Measurements from ENCODE around the gene TRPM5. TPM values are rescaled to one million over a fixed set of nuclear protein-coding genes. Genes with fewer than 3 reads are reported as not detected.

TRPM5 gene
- not detected for total RNA-seq

GRCh38 chr11:2443881-2444820 lies at the start of gene TRPM5:
Gene TRPM5, minus strand, starts transcription at chr11:2444514. Its CDS starts 21,478 bp downstream, at chr11:2423036.
- 0% methylated on average over 6 of the region's 64 CpGs; no CpG with 5 or more reads in 1 of the 2 donors for WGBS, 2 donors
- Histone ChIP-seq H3K4me3 (peak within 1 kb of the TSS; percentile 9 to 66 (median 36)), H3K36me3 (no peaks in the 10 kb centered on the region), H3K4me1 (peaks cover 20 to 40% (median 20%) of the 10 kb centered on the region in 3 donors), H3K9me3 (no peaks in the 10 kb centered on the region), H3K27me3 (peaks cover 0 to 88% (median 0%) of the 10 kb centered on the region in 4 donors), H3K27ac (no peak within 1 kb of the TSS)
- intact Hi-C loops (cut with DNase I), result no loop called here
- DNase-seq, result no peak
- TF ChIP-seq POLR2A (IDR thresholded peaks at IDR 0.05), result no peak
- no peak for TF ChIP-seq CTCF (IDR thresholded peaks at IDR 0.05)

- Histone ChIP-seq H3K9me3 (peaks cover 0 to 31% (median 24%) of the 10 kb centered on the region in 3 donors), H3K27ac (no peak overlapping the region), H3K4me1 (no peaks in the 10 kb centered on the region), H3K36me3 (no peaks in the 10 kb centered on the region), H3K27me3 (peaks cover 0 to 31% (median 0%) of the 10 kb centered on the region in 4 donors), H3K4me3 (no peak overlapping the region)
- DNase-seq, result no peak
- 11 to 28% methylated on average over 2 of the region's 2 CpGs for WGBS, 2 donors
- no peak for TF ChIP-seq POLR2A (IDR thresholded peaks at IDR 0.05)
- no peak for TF ChIP-seq CTCF (IDR thresholded peaks at IDR 0.05)
- intact Hi-C loops (cut with DNase I), result no loop called here
Measured at GRCh38 chr11:2489083-2489482, 44.8 kb upstream of the TRPM5 start.

GRCh38 chr11:2488004-2488403 lies 43.7 kb upstream of the TRPM5 start:
- no peak for TF ChIP-seq POLR2A (IDR thresholded peaks at IDR 0.05)
- DNase-seq, result no peak
- Histone ChIP-seq H3K27ac (no peak overlapping the region), H3K4me3 (no peak overlapping the region), H3K9me3 (peaks cover 0 to 31% (median 24%) of the 10 kb centered on the region in 3 donors), H3K27me3 (peaks cover 0 to 38% (median 0%) of the 10 kb centered on the region in 4 donors), H3K4me1 (no peaks in the 10 kb centered on the region), H3K36me3 (no peaks in the 10 kb centered on the region)
- intact Hi-C loops (cut with DNase I), result no loop called here

GRCh38 chr11:2484576-2485125 lies 40.3 kb upstream of the TRPM5 start:
- no peak for DNase-seq

GRCh38 chr11:2483426-2483825 lies 39.1 kb upstream of the TRPM5 start:
- Histone ChIP-seq H3K9me3 (peaks cover 0 to 29% (median 19%) of the 10 kb centered on the region in 3 donors), H3K36me3 (no peaks in the 10 kb centered on the region), H3K4me3 (no peak overlapping the region), H3K4me1 (peaks cover 0 to 17% (median 0%) of the 10 kb centered on the region in 3 donors), H3K27ac (no peak overlapping the region), H3K27me3 (peaks cover 0 to 36% (median 0%) of the 10 kb centered on the region in 4 donors)
- WGBS, 2 donors, result 69 to 83% methylated on average over 9 to 10 of the region's 14 CpGs
- DNase-seq, result no peak
- TF ChIP-seq CTCF (IDR thresholded peaks at IDR 0.05) (no peak), POLR2A (IDR thresholded peaks at IDR 0.05) (no peak)
- intact Hi-C loops (cut with DNase I), result no loop called here

More at GRCh38 chr11:2484576-2485125, 40.3 kb upstream of the TRPM5 start:
- Histone ChIP-seq H3K9me3 (peaks cover 0 to 32% (median 24%) of the 10 kb centered on the region in 3 donors), H3K36me3 (no peaks in the 10 kb centered on the region), H3K27ac (no peak overlapping the region), H3K4me3 (no peak overlapping the region), H3K4me1 (peaks cover 0 to 17% (median 0%) of the 10 kb centered on the region in 3 donors), H3K27me3 (peaks cover 0 to 36% (median 0%) of the 10 kb centered on the region in 4 donors)
- WGBS, 2 donors, result 88 to 95% methylated on average over 11 to 16 of the region's 16 CpGs
- intact Hi-C loops (cut with DNase I), result no loop called here
- TF ChIP-seq POLR2A (IDR thresholded peaks at IDR 0.05), result no peak
- no peak for TF ChIP-seq CTCF (IDR thresholded peaks at IDR 0.05)

Measured in esophagus squamous epithelium (tissue), 5 donors.